Stomach smooth muscle (tissue), 2 donors: ENCODE data around the gene BLM.
"Not testable (repeated sequence)": the region's sequence is repeated elsewhere in the genome, so short reads cannot be mapped to it uniquely, and the experiment has no call there.

Experiments used
- H3K27ac ChIP-seq: one replicate; pipeline ENCODE4 v1.7.0; 2013; ENCODE audit warnings: mild to moderate bottlenecking, low read length, inconsistent platforms
- H3K27me3 ChIP-seq, 2 donors: one replicate each; pipeline ENCODE4 v1.7.0; 2013; ENCODE audit warnings: low read length in 2 of 2; ENCODE audit not compliant: insufficient read depth in 2 of 2, control insufficient read depth in 1 of 2
- H3K36me3 ChIP-seq, 2 donors: one replicate each; pipeline ENCODE4 v1.7.0; 2013; ENCODE audit warnings: low read length in 2 of 2; ENCODE audit not compliant: control insufficient read depth in 2 of 2, insufficient read depth in 2 of 2
- H3K4me1 ChIP-seq: one replicate; pipeline ENCODE4 v1.7.0; 2013; ENCODE audit warnings: low read length; ENCODE audit not compliant: control insufficient read depth, insufficient read depth
- H3K4me3 ChIP-seq, 2 donors: one replicate each; pipeline ENCODE4 v1.7.0; 2013; ENCODE audit warnings: low read length in 2 of 2
- H3K9ac ChIP-seq, 2 donors: one replicate each; pipeline ENCODE4 v1.7.0; 2013; ENCODE audit warnings: low read length in 2 of 2, mild to moderate bottlenecking in 1 of 2
- H3K9me3 ChIP-seq, 2 donors: one replicate each; pipeline ENCODE4 v1.7.0; 2013; ENCODE audit warnings: low read length in 2 of 2; ENCODE audit not compliant: control insufficient read depth in 2 of 2
- donor health status: healthy.
- donor health status: Pancreatic carcinoma.

Gene BLM

GRCh38 chr15:90716976-90717821 is at the start of gene BLM:
BLM (plus strand) TSS chr15:90717346; CDS start chr15:90747393, 30,047 bp downstream.
- H3K4me1 ChIP-seq = peaks cover 9% of the 10 kb centered on the region
- peak within 1 kb of the TSS; percentile 95 to 97 for H3K4me3 ChIP-seq
- H3K27ac ChIP-seq = peak within 1 kb of the TSS; percentile 91

DNA sequence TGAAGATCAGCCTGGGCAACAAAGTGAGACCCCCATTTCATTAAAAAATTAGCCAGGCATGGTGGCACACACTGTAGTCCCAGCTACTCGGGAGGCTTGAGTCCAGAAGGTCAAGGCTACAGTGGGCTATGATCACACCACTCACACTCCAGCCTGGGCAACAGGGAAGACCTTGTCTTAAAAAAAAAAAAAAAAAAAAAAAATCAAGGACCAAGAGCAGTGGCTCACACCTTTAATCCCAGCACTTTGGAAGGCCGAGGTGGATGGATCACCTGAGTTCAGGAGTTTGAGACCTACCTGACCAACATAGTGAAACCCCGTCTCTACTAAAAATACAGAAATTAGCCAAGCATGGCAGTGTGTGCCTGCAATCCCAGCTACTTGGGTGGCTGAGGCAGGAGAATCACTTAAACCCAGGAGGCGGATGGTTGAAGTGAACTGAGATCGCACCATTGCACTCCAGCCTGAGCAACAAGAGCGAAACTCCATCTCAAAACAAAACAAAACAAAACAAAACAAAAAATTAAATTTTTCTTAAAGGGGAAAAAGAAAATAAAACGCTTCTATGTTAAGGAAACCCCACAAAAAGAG is 49.3 kb upstream of the BLM start:
- not testable (repeated sequence) for H3K9ac ChIP-seq, H3K36me3 ChIP-seq, H3K9me3 ChIP-seq, H3K4me1 ChIP-seq, H3K27ac ChIP-seq, H3K4me3 ChIP-seq, H3K27me3 ChIP-seq

More at GRCh38 chr15:90716976-90717821, at the start of gene BLM:
- no peaks in the 10 kb centered on the region for H3K9me3 ChIP-seq
- no peaks in the 10 kb centered on the region for H3K27me3 ChIP-seq
- H3K36me3 ChIP-seq = no peaks in the 10 kb centered on the region
- peak within 1 kb of the TSS; percentile 93 to 95 for H3K9ac ChIP-seq

DNA sequence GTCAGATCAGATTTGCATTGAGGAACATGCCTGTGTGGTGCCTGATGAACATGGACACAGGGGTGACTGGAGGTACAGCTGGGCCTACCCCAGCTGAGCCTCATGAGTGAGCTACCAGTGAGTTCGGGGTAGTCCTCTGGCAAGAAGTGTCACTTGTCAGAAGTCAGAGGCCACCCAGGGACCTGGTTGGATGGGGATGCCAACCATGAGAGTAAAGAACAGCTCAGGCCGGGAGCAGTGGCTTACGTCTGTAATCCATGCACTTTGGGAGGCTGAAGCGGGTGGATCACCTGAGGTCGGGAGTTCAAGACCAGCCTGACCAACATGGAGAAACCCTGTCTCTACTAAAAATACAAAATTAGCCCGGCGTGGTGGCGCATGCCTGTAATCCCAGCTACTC is 46.5 kb upstream of the BLM start:
- not testable (repeated sequence) for H3K4me1 ChIP-seq, H3K9ac ChIP-seq, H3K27me3 ChIP-seq

DNA sequence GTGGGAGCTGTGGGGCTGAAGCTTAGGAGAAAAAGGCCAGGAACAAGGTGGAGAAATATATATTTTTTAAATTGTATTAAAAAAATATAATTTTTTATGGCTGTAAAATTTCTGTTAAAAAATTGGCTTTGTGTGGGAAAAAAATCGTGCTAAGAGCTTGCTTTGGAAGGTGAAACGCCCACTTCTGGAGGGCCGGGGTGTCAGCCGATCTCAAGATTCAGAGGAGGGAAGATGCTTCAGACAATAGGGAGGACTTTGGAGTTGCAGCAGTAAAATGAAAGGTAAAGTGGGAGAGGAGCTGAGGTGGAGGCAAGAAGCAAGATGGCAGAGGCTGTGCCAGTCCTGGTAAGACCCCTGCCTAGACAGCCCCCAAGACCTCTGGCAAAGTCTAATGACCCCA is 45.9 kb upstream of the BLM start:
- no peaks in the 10 kb centered on the region for H3K4me1 ChIP-seq
- H3K27ac ChIP-seq = no peak overlapping the region
- no peak overlapping the region for H3K9ac ChIP-seq
- H3K9me3 ChIP-seq = no peaks in the 10 kb centered on the region
- no peaks in the 10 kb centered on the region for H3K36me3 ChIP-seq
- H3K27me3 ChIP-seq = peaks cover 0 to 2% of the 10 kb centered on the region in 2 donors
- no peak overlapping the region for H3K4me3 ChIP-seq

More for the DNA sequence above, 46.5 kb upstream of the BLM start:
- H3K9me3 ChIP-seq, H3K27ac ChIP-seq, H3K36me3 ChIP-seq, H3K4me3 ChIP-seq: not testable (repeated sequence)

DNA sequence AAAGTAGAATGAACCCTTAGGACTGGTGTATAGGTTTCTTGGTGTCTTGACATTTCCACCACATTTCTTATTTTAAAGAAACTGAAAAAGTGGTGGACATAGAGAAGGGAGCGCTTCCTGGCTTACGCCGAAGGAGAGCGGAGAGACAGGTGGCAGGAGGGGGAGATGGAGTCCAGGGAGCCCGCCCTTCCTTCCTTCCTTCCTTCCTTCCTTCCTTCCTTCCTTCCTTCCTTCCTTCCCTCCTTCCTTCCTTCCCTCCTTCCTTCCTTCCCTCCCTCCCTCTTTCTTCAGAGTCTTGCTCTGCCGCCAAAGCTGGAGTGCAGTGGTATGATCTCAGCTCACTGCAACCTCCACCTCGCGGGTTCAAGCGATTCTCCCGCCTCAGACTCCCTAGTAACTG is 43.8 kb upstream of the BLM start:
- not testable (repeated sequence) for H3K4me1 ChIP-seq, H3K9me3 ChIP-seq, H3K27me3 ChIP-seq, H3K9ac ChIP-seq, H3K36me3 ChIP-seq, H3K27ac ChIP-seq, H3K4me3 ChIP-seq

DNA sequence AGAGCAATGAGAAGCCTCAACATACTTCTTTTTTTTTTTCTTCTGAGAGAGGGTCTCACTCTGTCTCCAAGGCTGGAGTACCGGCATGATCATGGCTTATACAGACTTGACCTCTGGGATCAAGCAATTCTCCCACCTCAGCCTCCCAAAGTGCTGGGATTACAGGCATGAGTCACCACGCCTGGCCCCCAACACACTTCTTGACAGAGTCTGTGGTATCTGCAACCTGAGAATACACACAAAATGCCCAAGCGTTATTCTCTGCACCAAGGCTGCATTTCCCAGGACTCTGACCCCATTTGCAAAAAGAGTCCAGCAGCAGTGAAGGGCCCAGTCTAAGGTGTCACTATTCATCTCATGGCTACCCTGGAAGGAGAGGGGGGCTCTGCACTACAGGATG is 42.7 kb upstream of the BLM start:
- H3K36me3 ChIP-seq = no peaks in the 10 kb centered on the region
- H3K4me1 ChIP-seq = no peaks in the 10 kb centered on the region
- no peak overlapping the region for H3K4me3 ChIP-seq
- no peaks in the 10 kb centered on the region for H3K27me3 ChIP-seq
- no peaks in the 10 kb centered on the region for H3K9me3 ChIP-seq
- H3K27ac ChIP-seq = no peak overlapping the region
- no peak overlapping the region for H3K9ac ChIP-seq

DNA sequence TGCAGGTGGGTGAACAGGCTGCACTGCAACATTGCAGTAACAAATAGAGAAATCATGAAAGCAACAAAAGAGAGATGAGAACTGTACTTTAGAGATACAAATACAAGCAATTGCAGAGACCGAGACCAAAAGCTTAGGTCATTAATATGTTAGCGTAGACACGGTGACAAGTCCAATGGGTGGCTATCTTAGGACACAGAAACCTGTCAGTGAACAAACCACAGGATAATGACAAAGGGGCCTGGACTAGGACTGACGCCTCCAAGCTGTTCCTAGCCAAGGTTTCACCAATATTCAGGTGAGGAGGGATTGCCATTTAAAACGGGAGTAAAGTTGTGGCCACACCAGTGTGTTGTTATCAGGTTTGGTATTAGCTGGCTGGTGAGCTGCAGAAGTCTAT is 41.7 kb upstream of the BLM start:
- Histone ChIP-seq H3K27me3 (no peaks in the 10 kb centered on the region), H3K4me3 (no peak overlapping the region), H3K9me3 (no peaks in the 10 kb centered on the region), H3K4me1 (peaks cover 4% of the 10 kb centered on the region), H3K27ac (no peak overlapping the region), H3K9ac (no peak overlapping the region), H3K36me3 (no peaks in the 10 kb centered on the region)

DNA sequence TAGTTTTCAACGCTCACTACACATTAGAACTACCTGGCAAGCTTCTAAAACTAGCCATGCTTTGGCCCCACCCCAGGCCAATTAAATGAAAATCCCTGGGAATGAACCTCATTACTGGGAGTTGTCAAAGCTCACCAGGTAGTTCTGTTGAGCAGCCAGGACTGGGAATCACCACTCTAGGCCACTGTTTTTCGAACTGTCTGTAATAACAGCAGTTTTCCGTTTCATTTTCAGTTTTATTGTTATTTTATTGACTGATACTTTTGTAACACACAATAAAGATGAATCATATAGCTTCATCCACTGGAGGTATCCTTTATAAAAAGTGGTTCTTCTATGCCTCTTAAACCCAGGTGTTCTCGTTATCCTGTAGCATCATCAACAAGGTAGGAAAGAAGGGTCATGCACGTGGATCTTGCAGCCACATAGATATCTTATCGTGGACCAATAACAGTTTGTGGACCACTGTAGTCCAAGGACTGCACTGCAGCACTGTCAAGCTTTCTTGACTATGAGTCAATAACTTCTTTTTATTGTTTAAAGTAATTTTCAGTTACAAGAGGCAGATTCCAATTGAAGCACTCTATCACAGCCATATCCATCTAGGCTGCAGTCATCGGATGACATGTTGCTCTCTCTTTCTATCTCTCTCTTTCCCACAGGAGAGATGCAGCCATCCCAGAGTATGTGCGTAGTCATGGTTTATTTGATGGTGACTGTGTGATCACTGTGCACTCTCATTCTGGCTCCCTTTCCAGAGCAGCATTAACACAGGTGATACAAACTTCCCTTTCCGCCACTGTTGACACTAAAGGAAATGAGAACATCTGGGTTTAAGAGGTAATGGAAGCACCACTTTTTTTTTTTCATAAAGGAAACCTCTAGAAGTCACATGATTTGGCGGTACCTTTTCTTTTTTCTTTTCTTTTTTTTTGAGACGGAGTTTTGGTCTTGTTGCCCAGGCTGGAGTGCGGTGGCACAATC is 39.0 kb upstream of the BLM start:
- no peaks in the 10 kb centered on the region for H3K36me3 ChIP-seq
- H3K9me3 ChIP-seq = no peaks in the 10 kb centered on the region
- no peaks in the 10 kb centered on the region for H3K27me3 ChIP-seq
- H3K4me3 ChIP-seq = no peak overlapping the region
- H3K9ac ChIP-seq = no peak overlapping the region
- peaks cover 11% of the 10 kb centered on the region for H3K4me1 ChIP-seq
- no peak overlapping the region for H3K27ac ChIP-seq

DNA sequence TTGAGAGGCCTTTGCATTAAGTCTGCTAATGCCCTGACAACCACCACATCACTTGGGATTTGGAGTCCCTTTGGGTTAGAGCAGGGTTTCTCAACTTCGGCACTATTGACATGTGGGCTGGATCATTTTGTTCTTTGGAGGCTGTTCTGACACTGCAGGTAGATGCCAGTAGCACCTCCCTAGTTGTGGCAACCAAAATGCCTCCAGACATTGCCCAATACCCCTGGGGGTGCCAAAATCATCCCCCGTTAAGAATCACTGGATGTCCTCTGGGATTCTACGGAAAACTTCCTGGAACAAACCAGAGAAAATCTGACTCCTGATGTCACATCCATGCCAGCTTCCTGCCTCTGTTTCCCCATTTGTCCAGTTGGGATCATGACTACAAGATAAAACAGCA is 37.2 kb upstream of the BLM start:
- Histone ChIP-seq H3K36me3 (no peaks in the 10 kb centered on the region), H3K27ac (no peak overlapping the region), H3K4me1 (peaks cover 11% of the 10 kb centered on the region), H3K4me3 (no peak overlapping the region), H3K9me3 (no peaks in the 10 kb centered on the region), H3K27me3 (no peaks in the 10 kb centered on the region), H3K9ac (no peak overlapping the region)

GRCh38 chr15:90680371-90680935 is 36.7 kb upstream of the BLM start:
- Histone ChIP-seq H3K36me3 (no peaks in the 10 kb centered on the region), H3K27ac (no peak overlapping the region), H3K4me3 (no peak overlapping the region), H3K9me3 (no peaks in the 10 kb centered on the region), H3K4me1 (peaks cover 11% of the 10 kb centered on the region), H3K9ac (peak overlapping the region in 1 of 2 donors; percentile 13), H3K27me3 (no peaks in the 10 kb centered on the region)
